Keratinocyte (primary cell): ENCODE data around the gene RNF145. TPM values are rescaled to one million over a fixed set of nuclear protein-coding genes. Genes with fewer than 3 reads are reported as not detected.

ENCODE experiments used
- DNase-seq: peaks from one replicate; pipeline ENCODE4 v3.0.0-alpha.2; 2011; ENCODE audit warnings: low read depth, missing footprints, low spot score
- FAIRE-seq: peaks from 2 replicates; lab custom pipeline; 2011; peaks lifted over from hg19 to GRCh38; lab: Jason Lieb, UNC
- H2AFZ ChIP-seq: 2 replicates; pipeline ENCODE4 v1.6.0; 2012; ENCODE audit warnings: low read length, control low read depth, inconsistent platforms; ENCODE audit not compliant: control insufficient read depth
- H3K27ac ChIP-seq: 2 replicates; pipeline ENCODE4 v1.5.1; 2011; ENCODE audit warnings: low read length; ENCODE audit not compliant: control insufficient read depth, insufficient read depth
- H3K27me3 ChIP-seq: 3 replicates; pipeline ENCODE4 v1.6.0; 2011; ENCODE audit warnings: low read length; ENCODE audit not compliant: control insufficient read depth, insufficient read depth; ENCODE audit errors: extremely low read depth
- H3K36me3 ChIP-seq, 2 experiments: 2 replicates in 1 of 2; 3 replicates in 1 of 2; pipeline ENCODE4 v1.5.1; 2011; ENCODE audit warnings: low read length in 2 of 2, mild to moderate bottlenecking in 1 of 2; ENCODE audit not compliant: control insufficient read depth in 2 of 2, insufficient read depth in 2 of 2; ENCODE audit errors: extremely low read depth in 1 of 2
- H3K4me1 ChIP-seq: 3 replicates; pipeline ENCODE4 v1.5.1; 2011; ENCODE audit warnings: low read length; ENCODE audit not compliant: control insufficient read depth, insufficient read depth; ENCODE audit errors: extremely low read depth
- H3K4me2 ChIP-seq: 3 replicates; pipeline ENCODE4 v1.6.0; 2011; ENCODE audit warnings: low read depth, low read length; ENCODE audit not compliant: control insufficient read depth, insufficient read depth; ENCODE audit errors: extremely low read depth
- H3K4me3 ChIP-seq, 3 experiments: fragments of 200-600 bp in 1 of 3; sonication (generic) in 1 of 3; 2 replicates in 2 of 3; 3 replicates in 1 of 3; pipeline ENCODE4 v1.5.1; 2011 to 2016; ENCODE audit warnings: low read length in 3 of 3, mild to moderate bottlenecking in 3 of 3, control low read depth in 2 of 3, inconsistent platforms in 1 of 3, low read depth in 1 of 3, mixed read lengths in 1 of 3, mixed run types in 1 of 3, moderate library complexity in 1 of 3; ENCODE audit not compliant: control insufficient read depth in 2 of 3, insufficient read depth in 2 of 3; ENCODE audit errors: extremely low read depth in 1 of 3
- H3K79me2 ChIP-seq: 2 replicates; pipeline ENCODE4 v1.6.0; 2012; ENCODE audit warnings: low read length; ENCODE audit not compliant: control insufficient read depth, insufficient read depth
- H3K9ac ChIP-seq: 3 replicates; pipeline ENCODE4 v1.6.0; 2011; ENCODE audit warnings: low read length; ENCODE audit not compliant: control insufficient read depth, insufficient read depth; ENCODE audit errors: extremely low read depth
- H3K9me1 ChIP-seq: 3 replicates; pipeline ENCODE4 v1.6.0; 2011; ENCODE audit warnings: low read length; ENCODE audit not compliant: control insufficient read depth, insufficient read depth; ENCODE audit errors: extremely low read depth
- H3K9me3 ChIP-seq: 2 replicates; pipeline ENCODE4 v1.5.1; 2012; ENCODE audit warnings: low read depth, low read length; ENCODE audit not compliant: control insufficient read depth
- H4K20me1 ChIP-seq: 3 replicates; pipeline ENCODE4 v1.6.0; 2011; ENCODE audit warnings: low read length; ENCODE audit not compliant: control insufficient read depth, insufficient read depth; ENCODE audit errors: extremely low read depth
- EZH2 ChIP-seq: IDR thresholded peaks from one replicate; pipeline ENCODE4 v1.6.1; 2012; ENCODE audit warnings: inconsistent platforms, mild to moderate bottlenecking, low read length, moderate library complexity
- dilution Hi-C: fragments of 300-500 bp; cut with MboI; formaldehyde crosslinking; loops from one replicate; pipeline ENCODE4 v1.7.0; 2020; ENCODE audit warnings: low sequenced_read_pairs; ENCODE audit not compliant: extremely low pct_ligation_motif_present
- polyA plus RNA-seq, 5 experiments: library from polyadenylated mRNA; depleted of rRNA in 3 of 5; stranded (reverse) in 3 of 5; stranded (forward) in 1 of 5; unstranded in 1 of 5; fragments of >200 nt; gene quantifications; 1 replicate in 1 of 5; 2 replicates in 3 of 5; 3 replicates in 1 of 5; pipeline versions ENCODE4 v1.2.1 to v1.2.3, GENCODE V29; 2011 to 2012; ENCODE audit warnings: missing spikeins in 2 of 5, low read depth in 1 of 5, low replicate concordance in 1 of 5
- TF ChIP-seq, protein P1 (sequence below), 3 experiments: IDR thresholded peaks in 1 of 3; conservative IDR thresholded peaks in 1 of 3; optimal IDR thresholded peaks in 1 of 3; 2 replicates in 2 of 3; 3 replicates in 1 of 3; pipeline versions ENCODE3 to v1.5.1; 2011; ENCODE audit warnings: low read length in 3 of 3, mild to moderate bottlenecking in 3 of 3, moderate library complexity in 2 of 3, control low read depth in 1 of 3, inconsistent platforms in 1 of 3; ENCODE audit not compliant: insufficient read depth in 2 of 3; ENCODE audit errors: extremely low read depth in 1 of 3

RNF145 gene
- polyA plus RNA-seq, 1 donor (not counting 4 experiments of a cell fraction or from before 2014, with no cell fraction given), result 78.6 TPM

DNA sequence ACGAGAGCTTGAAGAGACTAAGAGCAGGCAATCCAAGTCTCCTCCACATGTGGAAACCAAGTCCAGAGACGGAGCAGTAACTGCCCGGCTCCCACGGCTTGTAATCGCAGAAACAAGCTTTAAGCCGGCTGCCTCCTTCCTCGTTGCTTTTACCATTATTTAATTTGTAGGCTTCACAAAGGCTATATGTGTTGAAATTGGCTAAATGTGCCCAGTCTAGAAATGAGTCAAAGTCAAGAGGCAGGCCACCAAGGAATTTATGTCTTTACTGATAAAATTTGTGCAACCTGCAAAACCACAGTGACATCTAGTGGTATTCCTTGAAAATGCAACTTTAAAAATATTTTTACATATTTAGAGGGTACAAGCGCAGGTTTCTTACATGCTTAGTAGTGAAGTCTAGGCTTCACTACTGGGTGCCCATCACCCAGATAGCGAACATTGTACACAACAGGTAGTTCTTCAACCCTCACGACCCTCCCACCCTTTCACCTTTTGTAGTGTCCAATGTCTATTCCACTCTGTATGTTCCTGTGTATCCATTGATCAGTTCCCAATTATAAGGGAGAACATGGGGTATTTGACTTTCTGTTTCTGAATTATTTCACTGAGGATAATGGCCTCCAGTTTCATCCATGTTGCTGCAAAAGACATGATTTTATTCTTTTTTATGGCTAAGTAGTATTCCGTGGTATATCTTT, 76.2 kb downstream of the RNF145 start:
- Histone ChIP-seq H3K36me3 (no peaks in the 10 kb centered on the region), H3K27me3 (peaks cover 7% of the 10 kb centered on the region), H3K4me3 (no peak overlapping the region), H3K9me3 (no peaks in the 10 kb centered on the region), H3K4me2 (no peak overlapping the region), H4K20me1 (no peaks in the 10 kb centered on the region), H2AFZ (no peak overlapping the region), H3K79me2 (no peaks in the 10 kb centered on the region), H3K4me1 (peaks cover 2% of the 10 kb centered on the region), H3K27ac (no peak overlapping the region), H3K9ac (no peak overlapping the region), H3K9me1 (no peaks in the 10 kb centered on the region)
- dilution Hi-C loops, result no loop called here
- no peak for FAIRE-seq
- TF ChIP-seq, protein P1, sequence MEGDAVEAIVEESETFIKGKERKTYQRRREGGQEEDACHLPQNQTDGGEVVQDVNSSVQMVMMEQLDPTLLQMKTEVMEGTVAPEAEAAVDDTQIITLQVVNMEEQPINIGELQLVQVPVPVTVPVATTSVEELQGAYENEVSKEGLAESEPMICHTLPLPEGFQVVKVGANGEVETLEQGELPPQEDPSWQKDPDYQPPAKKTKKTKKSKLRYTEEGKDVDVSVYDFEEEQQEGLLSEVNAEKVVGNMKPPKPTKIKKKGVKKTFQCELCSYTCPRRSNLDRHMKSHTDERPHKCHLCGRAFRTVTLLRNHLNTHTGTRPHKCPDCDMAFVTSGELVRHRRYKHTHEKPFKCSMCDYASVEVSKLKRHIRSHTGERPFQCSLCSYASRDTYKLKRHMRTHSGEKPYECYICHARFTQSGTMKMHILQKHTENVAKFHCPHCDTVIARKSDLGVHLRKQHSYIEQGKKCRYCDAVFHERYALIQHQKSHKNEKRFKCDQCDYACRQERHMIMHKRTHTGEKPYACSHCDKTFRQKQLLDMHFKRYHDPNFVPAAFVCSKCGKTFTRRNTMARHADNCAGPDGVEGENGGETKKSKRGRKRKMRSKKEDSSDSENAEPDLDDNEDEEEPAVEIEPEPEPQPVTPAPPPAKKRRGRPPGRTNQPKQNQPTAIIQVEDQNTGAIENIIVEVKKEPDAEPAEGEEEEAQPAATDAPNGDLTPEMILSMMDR (optimal IDR thresholded peaks at IDR 0.05 in 1 of 3, IDR thresholded peaks at IDR 0.05 in 1 of 3, conservative IDR thresholded peaks at IDR 0.05 in 1 of 3; ENCODE audit: extremely low read depth in 1 of 3, insufficient read depth in 2 of 3, low read length in 3 of 3), result peak in 2 of 3 experiments; percentile 57 to 62
- TF ChIP-seq EZH2, result no peak
- DNase-seq, result no peak

DNA sequence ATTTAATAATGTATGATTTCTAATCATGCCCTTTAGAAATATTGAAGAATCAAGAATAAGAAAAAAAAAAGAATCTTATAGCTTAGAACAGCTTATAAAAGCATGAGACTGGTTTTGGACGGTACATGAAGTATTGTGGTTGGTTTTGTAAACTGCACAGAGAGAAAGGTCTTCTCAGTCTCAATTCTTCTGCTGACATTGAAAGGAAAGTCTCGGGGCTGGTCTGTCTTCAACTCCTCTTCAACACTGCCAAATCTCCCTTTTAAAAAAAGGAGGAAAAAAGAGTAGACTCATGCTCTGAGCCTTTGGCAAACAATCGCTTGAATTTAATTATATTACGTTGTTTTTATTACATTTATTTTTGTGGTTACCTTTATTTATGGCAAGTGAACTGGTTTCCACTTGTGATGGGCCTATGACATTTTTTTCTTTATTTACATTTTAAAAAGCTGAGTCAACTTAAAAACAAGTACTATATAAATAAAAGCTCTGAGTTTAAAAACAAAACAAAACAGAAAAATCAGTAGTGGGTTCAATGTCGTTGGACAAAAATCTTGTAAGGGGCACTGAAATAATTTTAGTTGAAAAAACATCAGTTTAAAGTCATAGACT, 76.8 kb downstream of the RNF145 start:
- Histone ChIP-seq H3K4me2 (no peak overlapping the region), H3K27me3 (peaks cover 7% of the 10 kb centered on the region), H3K27ac (no peak overlapping the region), H3K9me1 (no peaks in the 10 kb centered on the region), H3K4me3 (no peak overlapping the region), H3K36me3 (no peaks in the 10 kb centered on the region), H3K79me2 (no peaks in the 10 kb centered on the region), H3K9ac (no peak overlapping the region), H4K20me1 (no peaks in the 10 kb centered on the region), H3K4me1 (peaks cover 2% of the 10 kb centered on the region), H2AFZ (no peak overlapping the region), H3K9me3 (no peaks in the 10 kb centered on the region)
- TF ChIP-seq, protein P1 (optimal IDR thresholded peaks at IDR 0.05 in 1 of 3, IDR thresholded peaks at IDR 0.05 in 1 of 3, conservative IDR thresholded peaks at IDR 0.05 in 1 of 3; ENCODE audit: extremely low read depth in 1 of 3, insufficient read depth in 2 of 3, low read length in 3 of 3), result no peak
- TF ChIP-seq EZH2, result no peak
- FAIRE-seq (no peak), DNase-seq (no peak)
- dilution Hi-C loops, result no loop called here
